ENCODE data around the gene B4GALT5. TPM values are rescaled to one million over a fixed set of nuclear protein-coding genes. Genes with fewer than 3 reads are reported as not detected.

B4GALT5 gene
- polyA plus RNA-seq, 1 donor = 51.5 TPM

GRCh38 chr20:49584418-49585382 lies 129.0 kb downstream of the B4GALT5 start:
- no peak for DNase-seq

GRCh38 chr20:49583669-49584417 lies 129.8 kb downstream of the B4GALT5 start:
- DNase-seq = no peak

- no peak for DNase-seq
Observed at GRCh38 chr20:49583343-49583668, 130.4 kb downstream of the B4GALT5 start.

Other genes with a start within 250 kb of the B4GALT5 start
- 0.85 TPM for gene KCNB1, start 231.2 kb downstream of the B4GALT5 start, polyA plus RNA-seq (ENCODE audit: insufficient read length)
- 33.0 TPM for gene PTGIS, start 145.7 kb downstream of the B4GALT5 start, polyA plus RNA-seq (ENCODE audit: insufficient read length)
- gene SLC9A8, start 99.0 kb upstream of the B4GALT5 start, polyA plus RNA-seq (ENCODE audit: insufficient read length) = 10.3 TPM
- 9.5 TPM for gene SPATA2, start 201.7 kb upstream of the B4GALT5 start, polyA plus RNA-seq (ENCODE audit: insufficient read length)
- gene RNF114, start 222.5 kb upstream of the B4GALT5 start, polyA plus RNA-seq (ENCODE audit: insufficient read length) = 79.3 TPM

Data from left kidney (tissue), 2 donors.